Erythroblast (primary cell): ENCODE results near the gene LSR.

ENCODE experiments used
- GATA1 ChIP-seq: IDR thresholded peaks from 2 replicates; pipeline ENCODE4 v1.6.1; 2011; ENCODE audit warnings: low read depth, mild to moderate bottlenecking, control low read depth, low read length, moderate library complexity
- POLR2A ChIP-seq: IDR thresholded peaks from 2 replicates; pipeline ENCODE4 v1.6.1; 2011; ENCODE audit warnings: mild to moderate bottlenecking, low read length

DNA sequence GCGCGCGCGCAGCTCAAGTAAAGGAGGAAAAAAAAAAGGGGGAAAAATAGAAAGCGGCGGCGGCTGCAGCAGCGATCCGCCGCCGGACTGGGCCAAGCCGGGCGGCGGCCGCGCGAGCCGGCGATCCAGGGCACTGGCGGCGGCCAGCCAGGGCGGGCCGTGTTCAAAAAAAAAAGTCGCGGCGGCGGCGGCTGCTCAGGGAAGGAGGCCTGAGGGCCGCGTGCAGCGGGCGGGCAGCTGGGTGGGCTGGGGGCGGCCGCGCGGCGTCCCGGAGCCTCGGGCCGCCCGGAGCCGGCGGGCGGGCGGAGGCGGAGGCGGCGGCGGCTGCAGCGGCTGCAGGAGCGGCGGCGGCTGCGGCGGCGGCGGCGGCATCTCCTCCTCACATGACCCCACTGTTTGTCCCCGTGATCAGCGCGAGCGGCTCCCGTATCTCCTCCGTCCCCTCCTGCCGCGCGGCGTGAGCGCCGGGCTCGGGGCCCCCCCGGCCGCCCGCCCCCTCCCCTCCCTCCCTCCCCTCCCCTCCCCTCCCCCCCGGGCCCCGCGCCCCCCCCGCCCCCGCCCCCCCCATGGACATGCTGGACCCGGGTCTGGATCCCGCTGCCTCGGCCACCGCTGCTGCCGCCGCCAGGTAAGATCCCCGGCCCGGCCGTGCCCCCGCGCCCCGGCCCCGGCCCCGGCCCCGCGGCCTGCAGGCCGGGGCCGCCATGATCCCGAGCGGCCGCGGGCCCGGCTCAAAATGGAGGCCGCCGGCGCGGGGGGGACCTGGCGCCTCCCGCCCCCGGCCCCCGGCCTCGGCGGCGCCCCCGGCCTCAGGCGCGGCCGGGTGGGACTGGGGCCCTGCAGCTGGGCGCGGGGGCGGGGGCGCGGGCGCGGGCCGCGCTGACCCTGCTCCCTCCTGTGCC is 20.0 kb downstream of the LSR start, which contains the start of gene USF2:
- TF ChIP-seq GATA1 (no peak), POLR2A (no peak)
